GM21360 (cell line): ENCODE data around the gene SKA3.
A peak's percentile ranks its signal among the peaks of the same experiment; 100 is the strongest.
"Not testable (repeated sequence)": the region's sequence is repeated elsewhere in the genome, so short reads cannot be mapped to it uniquely, and the experiment has no call there.

Experiments used
- ATAC-seq: cut with Tn5 transposase; IDR thresholded peaks from one replicate; pipeline ENCODE4 v1.9.1; 2021; ENCODE audit warnings: mild to moderate bottlenecking, moderate library complexity; ENCODE audit not compliant: unreplicated experiment

The SKA3 gene

GRCh38 chr13:21176215-21176981, at the start of gene SKA3, which contains the start of gene MRPL57:
Gene SKA3, minus strand, starts transcription at chr13:21176552. Its CDS starts 75 bp downstream, at chr13:21176477.
Gene MRPL57, plus strand, starts transcription at chr13:21176658. Its CDS starts 259 bp downstream, at chr13:21176917.
- ATAC-seq = peak; percentile 92

DNA sequence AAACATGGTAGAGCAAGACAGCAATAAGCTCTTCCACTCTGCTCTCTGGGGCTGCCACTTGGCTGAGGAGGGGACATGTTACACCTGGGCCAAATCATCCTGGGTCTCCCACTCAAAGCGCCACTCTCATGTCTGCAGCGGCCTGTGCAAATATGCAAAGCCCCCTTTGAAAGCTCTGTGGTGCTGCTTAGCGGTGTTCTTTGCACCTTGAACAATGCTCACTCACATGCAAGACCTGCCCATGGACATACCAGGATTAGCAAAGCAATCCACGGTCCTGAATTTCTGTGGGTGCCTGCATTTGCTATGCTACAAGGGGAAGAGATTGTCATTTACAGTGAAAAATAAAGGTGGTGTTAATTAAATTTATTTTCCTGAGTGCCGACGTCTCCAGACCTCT, 48.7 kb upstream of the SKA3 start:
- no peak for ATAC-seq

- no peak for ATAC-seq
These were observed 44.9 kb upstream of the SKA3 start for GRCh38 chr13:21221268-21221667.

DNA sequence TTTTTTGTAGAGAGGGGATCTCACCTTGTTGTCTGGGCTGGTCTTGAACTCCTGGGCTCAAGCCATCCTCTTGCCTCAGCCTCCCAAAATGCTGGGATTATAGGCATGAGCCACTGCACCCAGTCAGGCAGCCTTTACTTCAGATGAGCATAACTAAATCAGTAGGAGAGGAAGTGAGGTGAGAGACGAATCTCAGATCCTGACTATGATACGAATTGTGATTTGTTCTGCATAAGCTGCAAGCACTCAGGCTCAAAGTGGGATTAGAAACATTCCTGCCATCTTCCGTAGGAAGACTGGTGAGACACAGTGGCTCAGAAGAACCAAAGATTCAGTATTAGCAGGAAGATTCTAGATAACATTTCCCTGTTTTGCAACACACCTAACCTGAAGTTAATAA, 43.4 kb upstream of the SKA3 start:
- ATAC-seq = not testable (repeated sequence)

GRCh38 chr13:21219036-21219381, 42.7 kb upstream of the SKA3 start:
- ATAC-seq = no peak

DNA sequence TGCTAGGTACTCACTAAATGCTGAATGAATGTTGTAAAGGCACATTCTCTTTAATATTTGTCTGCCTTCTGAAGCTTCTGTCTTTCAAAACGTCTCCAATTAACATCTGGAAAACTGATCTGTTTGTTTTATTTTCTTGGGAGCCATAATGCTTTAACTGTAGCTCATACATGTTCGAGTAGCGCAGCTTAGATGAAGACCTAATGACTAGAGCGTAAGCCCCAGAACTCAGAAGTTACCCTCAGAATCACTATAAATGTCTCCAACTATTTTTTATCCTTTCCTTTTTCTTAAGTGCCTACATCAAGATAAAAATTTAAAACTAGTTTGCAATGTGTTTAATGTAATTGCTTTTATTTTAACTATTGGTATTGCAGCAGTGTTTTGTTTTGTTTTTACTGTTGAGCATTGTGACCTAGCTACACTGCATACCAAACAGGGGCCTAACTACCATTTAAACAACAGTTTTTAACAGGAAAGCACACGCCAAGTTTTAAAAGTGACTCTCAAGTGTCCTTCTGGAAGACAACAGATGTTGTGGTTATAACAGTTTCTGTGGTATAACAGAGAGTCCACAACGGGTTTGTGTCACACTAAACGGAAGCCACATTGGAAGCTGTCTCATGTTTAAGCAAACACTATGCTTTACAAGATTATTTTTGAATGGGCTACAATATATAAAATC, 42.1 kb upstream of the SKA3 start:
- ATAC-seq = peak; percentile 94

DNA sequence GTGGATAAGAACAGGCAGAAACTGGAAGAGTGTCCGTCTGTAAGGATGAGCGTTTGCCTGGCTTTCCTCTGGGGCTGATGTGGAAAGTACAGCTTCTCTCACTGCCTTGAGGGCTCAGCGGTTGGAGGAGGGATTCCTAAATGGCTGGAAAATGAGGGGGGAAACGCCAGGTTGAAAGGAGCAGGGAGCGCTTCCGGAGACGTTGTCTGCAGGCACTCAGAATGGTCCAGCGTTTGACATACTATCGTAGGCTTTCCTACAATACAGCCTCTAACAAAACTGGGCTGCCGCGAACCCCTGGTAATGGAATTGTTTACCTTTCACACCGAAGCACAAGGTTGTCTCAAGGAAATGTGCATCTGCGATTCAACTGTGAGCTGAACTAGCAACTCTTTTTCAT, 40.0 kb upstream of the SKA3 start:
- ATAC-seq = no peak

- not testable (repeated sequence) for ATAC-seq
These were observed 39.1 kb upstream of the SKA3 start for GRCh38 chr13:21215419-21215818.

GRCh38 chr13:21212138-21212775, 35.9 kb upstream of the SKA3 start:
- ATAC-seq = no peak

GRCh38 chr13:21208652-21209154, 32.4 kb upstream of the SKA3 start:
- no peak for ATAC-seq

GRCh38 chr13:21202767-21203531, 26.6 kb upstream of the SKA3 start:
- ATAC-seq = no peak

GRCh38 chr13:21201456-21202190, 25.3 kb upstream of the SKA3 start:
- ATAC-seq = not testable (repeated sequence)

- not testable (repeated sequence) for ATAC-seq
These were observed 22.0 kb upstream of the SKA3 start for GRCh38 chr13:21198391-21198790.

DNA sequence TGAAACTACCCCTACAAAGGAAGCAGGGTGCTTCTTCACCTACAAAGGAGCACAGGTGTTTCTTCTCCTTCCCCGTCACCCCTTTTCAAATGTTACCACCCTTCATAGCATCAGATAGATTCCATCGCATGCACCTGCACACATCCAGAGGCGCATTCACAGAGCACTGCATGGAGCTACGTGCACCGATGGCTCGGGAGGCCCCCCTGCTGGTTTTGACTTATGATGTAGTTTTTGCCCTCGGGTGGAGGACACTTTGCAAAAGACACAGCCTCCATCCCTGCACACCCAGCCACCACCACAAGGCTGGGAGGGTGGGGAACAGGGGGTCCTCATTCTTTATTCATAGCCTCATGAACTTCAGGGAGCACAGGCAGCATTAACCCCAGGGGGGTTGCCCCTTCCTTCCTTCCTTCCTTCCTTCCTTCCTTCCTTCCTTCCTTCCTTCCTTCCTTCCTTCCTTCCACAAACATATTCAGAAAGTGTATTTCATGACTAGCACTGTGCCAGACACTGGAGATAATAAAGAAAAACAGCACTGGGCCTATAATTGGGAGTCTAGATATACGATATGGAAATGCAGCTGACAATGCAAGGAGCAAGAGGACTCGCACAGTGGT, 21.4 kb upstream of the SKA3 start:
- not testable (repeated sequence) for ATAC-seq

GRCh38 chr13:21194756-21195155, 18.4 kb upstream of the SKA3 start:
- ATAC-seq = not testable (repeated sequence)

DNA sequence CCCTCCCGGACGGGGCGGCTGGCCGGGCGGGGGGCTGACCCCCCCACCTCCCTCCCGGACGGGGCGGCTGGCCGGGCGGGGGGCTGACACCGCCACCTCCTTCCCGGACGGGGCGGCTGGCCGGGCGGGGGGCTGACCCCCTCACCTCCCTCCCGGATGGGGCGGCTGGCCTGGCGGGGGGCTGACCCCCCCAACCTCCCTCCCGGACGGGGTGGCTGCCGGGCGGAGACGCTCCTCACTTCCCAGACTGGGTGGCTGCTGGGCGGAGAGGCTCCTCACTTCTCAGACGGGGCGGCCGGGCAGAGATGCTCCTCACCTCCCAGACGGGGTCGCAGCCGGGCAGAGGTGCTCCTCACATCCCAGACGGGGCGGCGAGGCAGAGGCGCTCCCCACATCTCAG, 10.1 kb upstream of the SKA3 start:
- ATAC-seq = not testable (repeated sequence)

DNA sequence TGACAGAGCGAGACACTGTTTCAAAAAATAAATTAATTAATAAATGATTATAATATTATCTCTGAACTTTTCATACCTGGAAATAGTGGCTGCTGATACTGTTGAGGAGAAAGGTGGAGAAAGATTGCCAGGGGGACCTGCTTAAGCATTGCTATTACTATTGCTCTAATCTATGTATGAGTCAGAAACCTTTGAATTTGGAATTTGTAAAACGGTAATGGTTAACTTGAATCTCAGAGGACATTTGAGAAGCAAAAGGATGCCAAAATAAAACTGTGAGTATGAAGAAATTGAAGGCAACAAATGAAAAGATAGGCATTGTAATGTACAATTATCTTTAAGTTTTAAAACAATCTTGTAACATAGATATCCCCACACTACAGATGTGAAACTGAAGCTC, 5.3 kb upstream of the SKA3 start:
- no peak for ATAC-seq

DNA sequence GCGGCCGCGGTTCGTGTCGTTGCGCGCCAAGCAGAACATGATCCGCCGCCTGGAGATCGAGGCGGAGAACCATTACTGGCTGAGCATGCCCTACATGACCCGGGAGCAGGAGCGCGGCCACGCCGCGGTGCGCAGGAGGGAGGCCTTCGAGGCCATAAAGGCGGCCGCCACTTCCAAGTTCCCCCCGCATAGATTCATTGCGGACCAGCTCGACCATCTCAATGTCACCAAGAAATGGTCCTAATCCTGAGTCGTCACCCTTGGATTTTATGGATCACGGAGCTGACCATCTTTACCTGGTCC, 581 bp upstream of the SKA3 start:
- peak; percentile 24 for ATAC-seq

- no peak for ATAC-seq
These were observed 617 bp downstream of the SKA3 start for GRCh38 chr13:21175656-21176214.

- not testable (repeated sequence) for ATAC-seq
These were observed 2.6 kb downstream of the SKA3 start for GRCh38 chr13:21173767-21174166.
